ENCODE measurements around the gene INF2. TPM values are rescaled to one million over a fixed set of nuclear protein-coding genes. Genes with fewer than 3 reads are reported as not detected.

The INF2 gene
- total RNA-seq, 4 donors from 2014 or later = 39.9 to 199 (median 72.4) TPM

- TF ChIP-seq CTCF (IDR thresholded peaks at IDR 0.05; ENCODE audit: low read depth) = no peak
Measured at GRCh38 chr14:104739026-104739425, 49.6 kb downstream of the INF2 start.

DNA sequence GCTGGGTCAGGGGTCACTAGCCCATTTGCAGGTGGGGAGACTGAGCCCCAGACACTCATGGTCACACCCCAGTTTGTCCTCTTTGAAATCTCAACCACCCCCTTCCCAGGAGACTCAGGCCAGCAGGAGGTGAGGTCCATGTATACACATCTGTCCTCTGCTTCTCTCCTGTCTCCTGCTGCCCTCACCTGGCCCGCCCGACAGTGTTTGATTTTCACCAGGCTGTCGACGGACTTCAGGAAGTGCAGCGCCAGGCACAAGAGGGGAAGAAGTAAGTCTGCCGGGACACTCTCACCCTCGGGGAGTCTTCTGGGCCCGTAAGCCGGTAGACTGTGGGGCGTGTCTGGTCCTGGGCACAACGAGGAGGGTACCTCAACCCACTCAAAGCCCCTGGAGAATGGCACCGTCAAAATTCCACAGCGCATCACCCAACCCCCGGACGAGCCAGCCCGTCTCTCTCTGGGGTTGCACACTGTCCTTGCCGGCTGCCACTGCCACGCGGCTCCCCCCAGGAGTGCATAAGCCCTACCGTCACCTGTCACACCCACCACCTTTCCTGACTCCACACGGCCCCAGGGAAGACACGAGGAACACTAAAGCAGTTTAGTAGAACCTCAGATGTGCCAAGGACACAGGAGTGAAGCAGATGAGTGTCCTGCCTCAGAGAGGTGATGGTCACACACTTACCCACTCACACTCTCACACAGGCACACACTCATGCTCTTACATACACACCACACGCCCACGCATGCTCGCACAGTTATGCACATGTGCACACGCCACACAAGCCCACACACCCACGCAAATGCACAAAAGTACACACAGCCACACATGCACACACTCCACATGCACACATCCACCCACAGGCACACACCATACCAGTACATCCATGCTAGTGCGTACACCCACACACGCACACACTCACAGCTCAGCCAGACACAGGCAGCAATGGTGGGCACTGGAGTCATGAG is 50.4 kb downstream of the INF2 start:
- no peak for TF ChIP-seq CTCF (IDR thresholded peaks at IDR 0.05; ENCODE audit: low read depth)

GRCh38 chr14:104741108-104741802 is 51.8 kb downstream of the INF2 start:
- TF ChIP-seq CTCF (IDR thresholded peaks at IDR 0.05; ENCODE audit: low read depth) = no peak

DNA sequence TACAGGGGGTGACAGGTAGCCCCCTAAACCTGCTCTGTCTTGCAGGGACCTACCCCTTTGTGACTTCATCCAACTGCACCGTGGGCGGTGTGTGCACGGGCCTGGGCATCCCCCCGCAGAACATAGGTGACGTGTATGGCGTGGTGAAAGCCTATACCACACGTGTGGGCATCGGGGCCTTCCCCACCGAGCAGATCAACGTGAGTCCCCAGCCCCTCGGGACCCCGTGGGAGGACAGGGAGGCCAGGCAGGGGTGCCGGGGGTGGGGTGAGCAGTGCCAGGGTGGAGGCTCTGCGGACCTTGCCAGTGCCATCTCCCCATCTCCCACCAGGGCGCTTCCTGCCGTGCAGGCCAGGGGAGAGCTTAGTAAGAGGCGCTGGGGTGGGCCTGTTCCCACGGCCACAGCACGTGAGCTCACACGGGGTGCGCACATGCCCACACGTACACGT is 52.4 kb downstream of the INF2 start:
- no peak for TF ChIP-seq CTCF (IDR thresholded peaks at IDR 0.05; ENCODE audit: low read depth)

DNA sequence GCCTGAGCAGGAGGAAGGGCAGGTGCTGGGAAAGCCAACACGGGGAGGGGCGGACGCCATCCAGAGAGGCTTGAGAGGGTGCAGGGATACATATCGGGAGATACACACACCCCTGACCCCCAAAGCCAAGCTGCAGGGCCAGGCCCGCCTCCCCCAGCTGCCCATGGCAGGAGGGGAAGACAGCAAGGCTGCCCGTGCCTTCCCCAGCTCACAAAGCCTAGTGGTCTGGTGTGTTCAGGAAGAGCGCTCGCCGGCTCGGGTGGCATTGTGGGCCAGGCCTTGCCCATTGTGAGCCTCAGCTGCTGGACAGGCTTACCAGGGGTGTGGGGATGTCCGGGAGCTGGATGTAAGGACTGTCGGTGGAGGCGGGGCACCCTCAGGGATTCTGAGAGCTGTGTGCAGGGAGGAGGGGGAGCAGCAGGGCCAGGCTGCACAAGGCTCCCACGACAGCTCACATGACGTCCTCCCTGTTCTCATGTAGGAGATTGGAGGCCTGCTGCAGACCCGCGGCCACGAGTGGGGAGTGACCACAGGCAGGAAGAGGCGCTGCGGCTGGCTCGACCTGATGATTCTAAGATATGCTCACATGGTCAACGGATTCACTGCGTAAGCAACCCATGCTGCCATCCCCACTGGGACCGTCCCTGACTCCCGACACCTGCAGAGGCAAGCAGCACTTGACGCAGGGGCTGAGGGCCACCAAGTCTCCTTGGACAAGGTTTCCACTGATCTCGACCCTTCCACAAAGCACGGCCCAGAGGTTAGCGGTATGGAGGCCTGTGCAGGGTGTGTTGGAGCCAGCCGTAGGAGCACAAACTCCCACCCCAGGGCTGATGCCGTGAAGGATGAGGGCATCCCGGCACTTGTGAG is 53.4 kb downstream of the INF2 start:
- no peak for TF ChIP-seq CTCF (IDR thresholded peaks at IDR 0.05; ENCODE audit: low read depth)

- TF ChIP-seq CTCF (IDR thresholded peaks at IDR 0.05; ENCODE audit: low read depth) = no peak
Measured at GRCh38 chr14:104743461-104744380, 54.3 kb downstream of the INF2 start.
